H9 (cell line): ENCODE results near the gene LRMDA. TPM values are rescaled to one million over a fixed set of nuclear protein-coding genes. Genes with fewer than 3 reads are reported as not detected.

ENCODE experiments used
- DNase-seq: peaks from one replicate; pipeline ENCODE4 v3.0.0-alpha.2; 2017
- H2AFZ ChIP-seq: one replicate; pipeline ENCODE4 v1.6.1; 2013; ENCODE audit warnings: mild to moderate bottlenecking, low read length, control low read depth, moderate library complexity
- H2AK5ac ChIP-seq: 2 replicates; pipeline ENCODE4 v1.6.1; 2013; ENCODE audit warnings: low read length, control low read depth, mixed read lengths; ENCODE audit not compliant: insufficient read length
- H2BK120ac ChIP-seq: one replicate; pipeline ENCODE4 v1.6.1; 2013; ENCODE audit warnings: low read depth, mild to moderate bottlenecking, low read length, control low read depth, inconsistent platforms; ENCODE audit not compliant: poor library complexity, severe bottlenecking
- H2BK12ac ChIP-seq: 2 replicates; pipeline ENCODE4 v1.6.1; 2013; ENCODE audit warnings: low read length, control low read depth, mixed read lengths, low read depth; ENCODE audit not compliant: insufficient read length
- H2BK15ac ChIP-seq: 2 replicates; pipeline ENCODE4 v1.6.1; 2013; ENCODE audit warnings: low read depth, low read length, control low read depth
- H2BK20ac ChIP-seq: one replicate; pipeline ENCODE4 v1.6.1; 2013; ENCODE audit warnings: low read depth, mild to moderate bottlenecking, low read length, control low read depth, inconsistent platforms; ENCODE audit not compliant: poor library complexity, severe bottlenecking
- H2BK5ac ChIP-seq: 2 replicates; pipeline ENCODE4 v1.6.1; 2013; ENCODE audit warnings: low read length, control low read depth, mixed read lengths; ENCODE audit not compliant: insufficient read length
- H3K14ac ChIP-seq: 2 replicates; pipeline ENCODE4 v1.6.1; 2013; ENCODE audit warnings: low read length, control low read depth; ENCODE audit not compliant: insufficient read depth
- H3K18ac ChIP-seq: 2 replicates; pipeline ENCODE4 v1.6.1; 2013; ENCODE audit warnings: low read depth, mild to moderate bottlenecking, mixed read lengths, low read length, control low read depth; ENCODE audit not compliant: insufficient read length
- H3K23ac ChIP-seq: 2 replicates; pipeline ENCODE4 v1.6.1; 2013; ENCODE audit warnings: low read length, control low read depth, mixed read lengths, low read depth; ENCODE audit not compliant: insufficient read length
- H3K23me2 ChIP-seq: 2 replicates; pipeline ENCODE4 v1.6.1; 2013; ENCODE audit warnings: low read depth, mild to moderate bottlenecking, mixed read lengths, low read length, control low read depth; ENCODE audit not compliant: insufficient read length, poor library complexity, severe bottlenecking
- H3K27ac ChIP-seq: 2 replicates; pipeline ENCODE4 v1.5.1; 2013; ENCODE audit warnings: low read length, control low read depth, mixed read lengths, low read depth; ENCODE audit not compliant: insufficient read length
- H3K27me3 ChIP-seq: 2 replicates; pipeline ENCODE4 v1.6.1; 2013; ENCODE audit warnings: low read length, control low read depth, inconsistent platforms; ENCODE audit not compliant: insufficient read depth
- H3K4ac ChIP-seq: 2 replicates; pipeline ENCODE4 v1.6.1; 2013; ENCODE audit warnings: low read depth, mild to moderate bottlenecking, control low read depth, inconsistent platforms, low read length, moderate library complexity
- H3K4me1 ChIP-seq: 2 replicates; pipeline ENCODE4 v1.6.1; 2013; ENCODE audit warnings: low read length, control low read depth, inconsistent platforms; ENCODE audit not compliant: insufficient read depth
- H3K4me2 ChIP-seq: 2 replicates; pipeline ENCODE4 v1.6.1; 2013; ENCODE audit warnings: low read length, control low read depth, mixed read lengths; ENCODE audit not compliant: insufficient read length, insufficient read depth
- H3K56ac ChIP-seq: 2 replicates; pipeline ENCODE4 v1.6.1; 2013; ENCODE audit warnings: low read depth, mild to moderate bottlenecking, mixed read lengths, low read length, control low read depth; ENCODE audit not compliant: insufficient read length
- H3K79me1 ChIP-seq: 2 replicates; pipeline ENCODE4 v1.6.1; 2013; ENCODE audit warnings: low read depth, mild to moderate bottlenecking, moderate library complexity, low read length, control low read depth, inconsistent platforms; ENCODE audit not compliant: insufficient read depth, poor library complexity, severe bottlenecking
- H3K79me2 ChIP-seq: 2 replicates; pipeline ENCODE4 v1.6.1; 2013; ENCODE audit warnings: low read length, control low read depth, inconsistent platforms; ENCODE audit not compliant: insufficient read depth
- H3K9ac ChIP-seq: 2 replicates; pipeline ENCODE4 v1.6.1; 2013; ENCODE audit warnings: low read length, control low read depth, mixed read lengths; ENCODE audit not compliant: insufficient read length; ENCODE audit errors: extremely low read depth
- H3K9me3 ChIP-seq: one replicate; pipeline ENCODE4 v1.6.1; 2013; ENCODE audit warnings: low read depth, low read length, inconsistent platforms; ENCODE audit not compliant: control insufficient read depth
- H3T11ph ChIP-seq: one replicate; pipeline ENCODE4 v1.6.1; 2013; ENCODE audit warnings: mild to moderate bottlenecking, low read length, control low read depth, inconsistent platforms
- H4K20me1 ChIP-seq: one replicate; pipeline ENCODE4 v1.6.1; 2013; ENCODE audit not compliant: control insufficient read depth, insufficient read length, insufficient read depth
- H4K5ac ChIP-seq: 2 replicates; pipeline ENCODE4 v1.6.1; 2013; ENCODE audit warnings: low read depth, mild to moderate bottlenecking, mixed read lengths, low read length, control low read depth; ENCODE audit not compliant: insufficient read length
- H4K8ac ChIP-seq: replicated peaks from 2 replicates; pipeline ENCODE4 v1.6.1; 2013; ENCODE audit warnings: low read length, control low read depth, mixed read lengths, low read depth; ENCODE audit not compliant: insufficient read length
- H4K91ac ChIP-seq: 2 replicates; pipeline ENCODE4 v1.6.1; 2013; ENCODE audit warnings: low read depth, mild to moderate bottlenecking, moderate library complexity, mixed read lengths, low read length, control low read depth; ENCODE audit not compliant: insufficient read length
- H3K27ac Mint-ChIP-seq, 3 experiments: 2 replicates in 2 of 3; 3 replicates in 1 of 3; pipeline ENCODE4 v1.8.0; 2020 to 2021; ENCODE audit warnings: mixed read lengths in 3 of 3, mild to moderate bottlenecking in 1 of 3, moderate library complexity in 1 of 3
- H3K27me3 Mint-ChIP-seq: 2 replicates; pipeline ENCODE4 v1.8.0; 2021; ENCODE audit warnings: low read depth, mild to moderate bottlenecking, moderate library complexity, mixed read lengths
- H3K36me3 Mint-ChIP-seq, 3 experiments: 2 replicates in 2 of 3; 3 replicates in 1 of 3; pipeline ENCODE4 v1.8.0; 2020 to 2021; ENCODE audit warnings: low read depth in 3 of 3, mixed read lengths in 3 of 3; ENCODE audit not compliant: insufficient read depth in 1 of 3
- H3K4me1 Mint-ChIP-seq, 2 experiments: 2 replicates each; pipeline ENCODE4 v1.8.0; 2020; ENCODE audit warnings: mixed read lengths in 2 of 2
- H3K4me3 Mint-ChIP-seq, 2 experiments: 2 replicates in 1 of 2; 3 replicates in 1 of 2; pipeline ENCODE4 v1.8.0; 2020 to 2021; ENCODE audit warnings: mild to moderate bottlenecking in 2 of 2, mixed read lengths in 2 of 2, moderate library complexity in 1 of 2
- H3K9me3 Mint-ChIP-seq, 2 experiments: 2 replicates in 1 of 2; 3 replicates in 1 of 2; pipeline ENCODE4 v1.8.0; 2020; ENCODE audit warnings: mild to moderate bottlenecking in 2 of 2, mixed read lengths in 2 of 2, moderate library complexity in 1 of 2
- whole genome bisulfite sequencing: extraction: QIAGEN DNeasy Blood & Tissue Kit; methylation state at CpG from one replicate; pipeline ENCODE4 v1.1.7; 2013; ENCODE audit warnings: missing lambda C conversion rate, low lambda C conversion rate, mixed read lengths; ENCODE audit not compliant: insufficient read length; ENCODE audit errors: extremely low coverage; 5-methylcytosine and 5-hydroxymethylcytosine counted together
- total RNA-seq: library from RNA; stranded (reverse); gene quantifications from 2 replicates; pipeline ENCODE4 v1.2.1, GENCODE V29; 2021
- TF ChIP-seq, protein P1 (sequence below): fragments of 200-600 bp; sonication (generic); conservative IDR thresholded peaks from 3 replicates; pipeline ENCODE4 v1.8.0; 2021; ENCODE audit warnings: antibody characterized with exemption, mild to moderate bottlenecking

Gene LRMDA
- total RNA-seq, 1 experiment from 2014 or later, result 1.8 TPM

GRCh38 chr10:75643944-75644692, 212.7 kb downstream of the LRMDA start:
- Histone ChIP-seq H3T11ph (no peak overlapping the region), H3K56ac (no peak overlapping the region), H3K27ac (no peak overlapping the region), H3K9me3 (no peaks in the 10 kb centered on the region), H2BK5ac (no peak overlapping the region), H2BK20ac (no peak overlapping the region), H2BK12ac (no peak overlapping the region), H3K4me2 (no peak overlapping the region), H3K9ac (no peak overlapping the region), H4K20me1 (no peaks in the 10 kb centered on the region), H3K4me1 (no peaks in the 10 kb centered on the region), H4K91ac (no peak overlapping the region), H2AFZ (no peak overlapping the region), H2AK5ac (no peak overlapping the region), H3K23ac (no peak overlapping the region), H2BK120ac (no peak overlapping the region), H3K23me2 (no peaks in the 10 kb centered on the region), H4K5ac (no peak overlapping the region), H2BK15ac (no peak overlapping the region), H3K79me2 (no peaks in the 10 kb centered on the region), H3K14ac (no peak overlapping the region), H3K4ac (no peak overlapping the region), H3K18ac (no peak overlapping the region), H3K79me1 (no peaks in the 10 kb centered on the region), H3K27me3 (peaks cover 2% of the 10 kb centered on the region; the same call in 1 of the 2 replicates), H4K8ac (no peak overlapping the region)
- no peaks in the 10 kb centered on the region for H3K4me1 Mint-ChIP-seq
- no peaks in the 10 kb centered on the region for H3K9me3 Mint-ChIP-seq
- WGBS, result no CpG with 5 or more reads among the region's 5 CpGs
- no peaks in the 10 kb centered on the region for H3K36me3 Mint-ChIP-seq
- no peak for DNase-seq
- no peak overlapping the region; a peak in 1 of 7 replicates for H3K27ac Mint-ChIP-seq
- TF ChIP-seq, protein P1, sequence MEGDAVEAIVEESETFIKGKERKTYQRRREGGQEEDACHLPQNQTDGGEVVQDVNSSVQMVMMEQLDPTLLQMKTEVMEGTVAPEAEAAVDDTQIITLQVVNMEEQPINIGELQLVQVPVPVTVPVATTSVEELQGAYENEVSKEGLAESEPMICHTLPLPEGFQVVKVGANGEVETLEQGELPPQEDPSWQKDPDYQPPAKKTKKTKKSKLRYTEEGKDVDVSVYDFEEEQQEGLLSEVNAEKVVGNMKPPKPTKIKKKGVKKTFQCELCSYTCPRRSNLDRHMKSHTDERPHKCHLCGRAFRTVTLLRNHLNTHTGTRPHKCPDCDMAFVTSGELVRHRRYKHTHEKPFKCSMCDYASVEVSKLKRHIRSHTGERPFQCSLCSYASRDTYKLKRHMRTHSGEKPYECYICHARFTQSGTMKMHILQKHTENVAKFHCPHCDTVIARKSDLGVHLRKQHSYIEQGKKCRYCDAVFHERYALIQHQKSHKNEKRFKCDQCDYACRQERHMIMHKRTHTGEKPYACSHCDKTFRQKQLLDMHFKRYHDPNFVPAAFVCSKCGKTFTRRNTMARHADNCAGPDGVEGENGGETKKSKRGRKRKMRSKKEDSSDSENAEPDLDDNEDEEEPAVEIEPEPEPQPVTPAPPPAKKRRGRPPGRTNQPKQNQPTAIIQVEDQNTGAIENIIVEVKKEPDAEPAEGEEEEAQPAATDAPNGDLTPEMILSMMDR, result no peak
- H3K4me3 Mint-ChIP-seq, result no peak overlapping the region
- H3K27me3 Mint-ChIP-seq, result peaks cover 56% of the 10 kb centered on the region
